Lung (tissue), 12 donors: ENCODE measurements around the gene BBS1. TPM values are rescaled to one million over a fixed set of nuclear protein-coding genes. Genes with fewer than 3 reads are reported as not detected.

ENCODE experiments used
- ATAC-seq: fragments of 200-7000 bp; cut with Tn5 transposase; one replicate; pipeline ENCODE4 v1.9.1; 2020; ENCODE audit warnings: moderate number of reproducible peaks; ENCODE audit not compliant: insufficient read depth, low FRiP score
- DNase-seq, 3 donors: peaks; one replicate each; pipeline ENCODE4 v3.0.0-alpha.2; 2013 to 2017
- H3K27ac ChIP-seq, 2 donors: one replicate each; pipeline ENCODE4 v1.5.1; 2013; ENCODE audit warnings: mild to moderate bottlenecking in 2 of 2, moderate library complexity in 2 of 2, control low read depth in 1 of 2, inconsistent platforms in 1 of 2, low read depth in 1 of 2, low read length in 1 of 2
- H3K27me3 ChIP-seq, 3 donors: one replicate each; pipeline ENCODE4 v1.5.1; 2013; ENCODE audit warnings: low read length in 2 of 3; ENCODE audit not compliant: control insufficient read depth in 3 of 3, insufficient read depth in 3 of 3
- H3K36me3 ChIP-seq, 4 donors: one replicate each; pipeline ENCODE4 v1.5.1; 2013; ENCODE audit warnings: low read length in 4 of 4, mild to moderate bottlenecking in 1 of 4, moderate library complexity in 1 of 4; ENCODE audit not compliant: control insufficient read depth in 4 of 4, insufficient read depth in 4 of 4
- H3K4me1 ChIP-seq, 5 donors: one replicate each; pipeline ENCODE4 v1.5.1; 2013; ENCODE audit warnings: low read length in 5 of 5, mild to moderate bottlenecking in 2 of 5, moderate library complexity in 1 of 5; ENCODE audit not compliant: control insufficient read depth in 5 of 5, insufficient read depth in 5 of 5
- H3K4me3 ChIP-seq: one replicate; pipeline ENCODE4 v1.5.1; 2013; ENCODE audit warnings: mild to moderate bottlenecking, control low read depth, moderate library complexity
- H3K9ac ChIP-seq, 2 donors: one replicate each; pipeline ENCODE4 v1.5.1; 2013; ENCODE audit warnings: low read length in 2 of 2, control low read depth in 1 of 2; ENCODE audit not compliant: insufficient read depth in 1 of 2
- H3K9me3 ChIP-seq, 4 donors: one replicate each; pipeline ENCODE4 v1.5.1; 2013; ENCODE audit warnings: low read length in 3 of 4, mild to moderate bottlenecking in 1 of 4, moderate library complexity in 1 of 4; ENCODE audit not compliant: control insufficient read depth in 4 of 4, insufficient read depth in 3 of 4
- CTCF ChIP-seq: IDR thresholded peaks from 2 replicates; pipeline ENCODE4 v1.5.1; 2012; ENCODE audit warnings: mild to moderate bottlenecking; ENCODE audit errors: control extremely low read depth, extremely low read depth
- WGBS, 2 donors: extraction: QIAGEN DNeasy Blood & Tissue Kit; methylation state at CpG; one replicate each; pipeline ENCODE4 v1.1.7; 2013; 5-methylcytosine and 5-hydroxymethylcytosine counted together
- polyA plus RNA-seq, 2 donors: library from polyadenylated mRNA; stranded (reverse); fragments of 200-250 nt; gene quantifications; one replicate each; pipeline ENCODE4 v1.2.1, GENCODE V29; 2013
- total RNA-seq, 2 donors: library from RNA; depleted of rRNA in 1 of 2; stranded (reverse); fragments of >200 nt in 1 of 2; gene quantifications; one replicate each; pipeline ENCODE4 v1.2.1, GENCODE V29; 2014 to 2021
- donor health status: control.
- donor health status: control.
- donor health status: Bipolar disorder and iron deficiency.
- donor health status: healthy.
- donor health status: DM: yes; HTN: yes; CAD: no.

The BBS1 gene
- total and polyA plus RNA-seq, 4 donors: 12.5 to 75.6 (median 29.3) TPM

GRCh38 chr11:66473167-66473566, 37.3 kb upstream of the BBS1 start:
- Histone ChIP-seq H3K4me3 (no peak overlapping the region), H3K36me3 (peaks cover 0 to 18% (median 11%) of the 10 kb centered on the region in 4 donors), H3K4me1 (peaks cover 0 to 1% (median 0%) of the 10 kb centered on the region in 5 donors), H3K9ac (no peak overlapping the region), H3K27me3 (no peaks in the 10 kb centered on the region), H3K27ac (no peak overlapping the region), H3K9me3 (no peaks in the 10 kb centered on the region)
- DNase-seq (no peak), ATAC-seq (no peak)
- TF ChIP-seq CTCF: no peak
- 94 to 95% methylated on average over 11 of the region's 11 CpGs for WGBS, 2 donors

- TF ChIP-seq CTCF: no peak
- Histone ChIP-seq H3K4me1 (no peaks in the 10 kb centered on the region), H3K27ac (no peak overlapping the region), H3K27me3 (no peaks in the 10 kb centered on the region), H3K36me3 (peaks cover 0 to 18% (median 9%) of the 10 kb centered on the region in 4 donors), H3K9ac (no peak overlapping the region), H3K4me3 (no peak overlapping the region), H3K9me3 (no peaks in the 10 kb centered on the region)
- no peak for DNase-seq
- no peak for ATAC-seq
- WGBS, 2 donors: 93 to 97% methylated on average over 20 of the region's 20 CpGs
Measured at GRCh38 chr11:66473608-66474515, 36.6 kb upstream of the BBS1 start.

- ATAC-seq (no peak), DNase-seq (no peak)
- Histone ChIP-seq H3K4me1 (peaks cover 0 to 7% (median 4%) of the 10 kb centered on the region in 5 donors), H3K9ac (no peak overlapping the region), H3K36me3 (peaks cover 0 to 18% (median 6%) of the 10 kb centered on the region in 4 donors), H3K27me3 (no peaks in the 10 kb centered on the region), H3K4me3 (no peak overlapping the region), H3K9me3 (no peaks in the 10 kb centered on the region), H3K27ac (no peak overlapping the region)
- TF ChIP-seq CTCF: no peak
- WGBS, 2 donors: 94% methylated on average over 44 of the region's 44 CpGs
Measured at GRCh38 chr11:66475349-66476172, 34.9 kb upstream of the BBS1 start.
